Gastroesophageal sphincter (tissue), 4 donors: ENCODE data around the gene ALOX5AP. TPM values are rescaled to one million over a fixed set of nuclear protein-coding genes. Genes with fewer than 3 reads are reported as not detected.

Experiments
- ATAC-seq: fragments of 150-250 bp; one replicate; pipeline ENCODE4 v1.9.1; 2016; ENCODE audit warnings: mild to moderate bottlenecking, moderate library complexity
- H3K27ac ChIP-seq, 4 donors: fragments of 200-600 bp; sonication (generic) in 3 of 4; 1 replicate in 3 of 4; 2 replicates in 1 of 4; pipeline ENCODE4 v1.5.1; 2016 to 2019
- H3K27me3 ChIP-seq: fragments of 200-600 bp; sonication (generic); one replicate; pipeline ENCODE4 v1.5.1; 2019
- H3K36me3 ChIP-seq, 2 donors: fragments of 200-600 bp; sonication (generic); one replicate each; pipeline ENCODE4 v1.5.1; 2019; ENCODE audit warnings: control low read depth in 1 of 2
- H3K4me1 ChIP-seq, 3 donors: fragments of 200-600 bp; sonication (generic); 1 replicate in 2 of 3; 2 replicates in 1 of 3; pipeline ENCODE4 v1.5.1; 2016 to 2019; ENCODE audit warnings: control low read depth in 2 of 3
- H3K4me3 ChIP-seq, 2 donors: fragments of 200-600 bp; sonication (generic); one replicate each; pipeline ENCODE4 v1.5.1; 2019; ENCODE audit warnings: mild to moderate bottlenecking in 1 of 2, moderate library complexity in 1 of 2
- H3K9me3 ChIP-seq, 3 donors: fragments of 200-600 bp; sonication (generic); one replicate each; pipeline ENCODE4 v1.5.1; 2017 to 2019; ENCODE audit warnings: control low read depth in 2 of 3
- CTCF ChIP-seq, 4 experiments: fragments of 200-600 bp in 2 of 4; fragments of 450-650 bp in 2 of 4; sonication (generic) in 1 of 4; IDR thresholded peaks; one replicate each; pipeline ENCODE4 v1.5.1; 2017 to 2019; ENCODE audit warnings: antibody characterized with exemption in 4 of 4, mild to moderate bottlenecking in 2 of 4, moderate library complexity in 2 of 4
- EP300 ChIP-seq: sonication (generic); formaldehyde crosslinking; IDR thresholded peaks from one replicate; pipeline ENCODE4 v1.6.1; 2017; ENCODE audit warnings: antibody characterized with exemption, mild to moderate bottlenecking
- POLR2A ChIP-seq, 2 donors: fragments of 450-650 bp; IDR thresholded peaks; one replicate each; pipeline ENCODE4 v1.6.1; 2017; ENCODE audit warnings: antibody characterized with exemption in 2 of 2, mild to moderate bottlenecking in 2 of 2, moderate library complexity in 1 of 2
- POLR2AphosphoS5 ChIP-seq: sonication (generic); formaldehyde crosslinking; IDR thresholded peaks from one replicate; pipeline ENCODE4 v1.6.1; 2017; ENCODE audit warnings: antibody characterized with exemption
- WGBS, 2 donors: methylation state at CpG; one replicate each; pipeline ENCODE4 v1.1.5; 2018; ENCODE audit warnings: low coverage in 1 of 2; 5-methylcytosine and 5-hydroxymethylcytosine counted together
- total RNA-seq, 4 donors: library from RNA; depleted of rRNA; stranded (reverse); fragments of >200 nt; gene quantifications; one replicate each; pipeline ENCODE4 v1.1.0, GENCODE V29; 2016

The ALOX5AP gene
- total RNA-seq, result 10 to 100 TPM in 2 of 4 donors, 1 to 10 TPM in 2; 5.6 to 34.7 (median 19.7) TPM

- H3K27ac ChIP-seq, result peak within 1 kb of the TSS in 1 of 4 donors; percentile 37
- peaks cover 6% of the 10 kb centered on the region for H3K27me3 ChIP-seq
- no peaks in the 10 kb centered on the region for H3K36me3 ChIP-seq
- H3K4me1 ChIP-seq, result peaks cover 0 to 18% (median 0%) of the 10 kb centered on the region in 3 donors
- ATAC-seq, result peak; percentile 61
- WGBS, 2 donors, result 81 to 100% methylated on average over 3 to 6 of the region's 6 CpGs
- no peaks in the 10 kb centered on the region for H3K9me3 ChIP-seq
- TF ChIP-seq EP300 (no peak), POLR2AphosphoS5 (peak; percentile 8)
- H3K4me3 ChIP-seq, result peak within 1 kb of the TSS in 1 of 2 donors; percentile 22
These were observed at the start of gene ALOX5AP for GRCh38 chr13:30735025-30735871. ALOX5AP (plus strand) TSS chr13:30735543; CDS start chr13:30735606, 63 bp downstream.

- no peak for ATAC-seq
- no peak for TF ChIP-seq CTCF (IDR thresholded peaks at IDR 0.05)
- no peak for TF ChIP-seq POLR2A (IDR thresholded peaks at IDR 0.05)
- TF ChIP-seq EP300, result no peak
- TF ChIP-seq POLR2AphosphoS5, result no peak
- Histone ChIP-seq H3K27me3 (no peaks in the 10 kb centered on the region), H3K4me3 (no peak overlapping the region), H3K4me1 (peaks cover 0 to 18% (median 0%) of the 10 kb centered on the region in 3 donors), H3K27ac (no peak overlapping the region), H3K36me3 (no peaks in the 10 kb centered on the region), H3K9me3 (no peaks in the 10 kb centered on the region)
- 67 to 90% methylated on average over 1 of the region's 2 CpGs for WGBS, 2 donors
These were observed 49.4 kb upstream of the ALOX5AP start for GRCh38 chr13:30685987-30686386.

GRCh38 chr13:30687601-30688000 is 47.7 kb upstream of the ALOX5AP start:
- Histone ChIP-seq H3K9me3 (no peaks in the 10 kb centered on the region), H3K4me3 (no peak overlapping the region), H3K36me3 (no peaks in the 10 kb centered on the region), H3K27ac (no peak overlapping the region), H3K27me3 (no peaks in the 10 kb centered on the region), H3K4me1 (peaks cover 0 to 7% (median 0%) of the 10 kb centered on the region in 3 donors)
- ATAC-seq, result no peak
- TF ChIP-seq POLR2A (IDR thresholded peaks at IDR 0.05) (no peak), POLR2AphosphoS5 (no peak), EP300 (no peak), CTCF (IDR thresholded peaks at IDR 0.05) (no peak)
- WGBS, 2 donors, result 74 to 86% methylated on average over 3 of the region's 3 CpGs

- TF ChIP-seq POLR2AphosphoS5, result no peak
- no peak for TF ChIP-seq CTCF (IDR thresholded peaks at IDR 0.05)
- TF ChIP-seq POLR2A (IDR thresholded peaks at IDR 0.05), result no peak
- TF ChIP-seq EP300, result no peak
- WGBS, 2 donors, result 67 to 92% methylated on average over 2 to 3 of the region's 14 CpGs
- H3K27me3 ChIP-seq, result no peaks in the 10 kb centered on the region
- peak overlapping the region in 1 of 2 donors; percentile 48 for H3K4me3 ChIP-seq
- H3K4me1 ChIP-seq, result peaks cover 0 to 7% (median 0%) of the 10 kb centered on the region in 3 donors
- no peaks in the 10 kb centered on the region for H3K9me3 ChIP-seq
- H3K36me3 ChIP-seq, result no peaks in the 10 kb centered on the region
- ATAC-seq, result no peak
- peak overlapping the region; percentile 45 to 78 (median 73) for H3K27ac ChIP-seq
These were observed 45.6 kb upstream of the ALOX5AP start for GRCh38 chr13:30689752-30690151.

- Histone ChIP-seq H3K27me3 (no peaks in the 10 kb centered on the region), H3K4me1 (peaks cover 0 to 7% (median 0%) of the 10 kb centered on the region in 3 donors), H3K27ac (peak overlapping the region; percentile 45 to 78 (median 73)), H3K4me3 (peak overlapping the region; percentile 48 to 55), H3K36me3 (no peaks in the 10 kb centered on the region), H3K9me3 (no peaks in the 10 kb centered on the region)
- 15 to 27% methylated on average over 6 to 19 of the region's 21 CpGs for WGBS, 2 donors
- TF ChIP-seq POLR2AphosphoS5 (peak; percentile 80), CTCF (IDR thresholded peaks at IDR 0.05) (no peak)
- ATAC-seq, result peak; percentile 91
These were observed 44.8 kb upstream of the ALOX5AP start for GRCh38 chr13:30690282-30691188.
